Inferior parietal cortex (tissue), 1 donor: ENCODE results near the gene FZD2.

ENCODE experiments used
- DNase-seq: peaks from one replicate; pipeline ENCODE4 v3.0.0-alpha.2; 2016; ENCODE audit errors: extremely low spot score

Gene FZD2

DNA sequence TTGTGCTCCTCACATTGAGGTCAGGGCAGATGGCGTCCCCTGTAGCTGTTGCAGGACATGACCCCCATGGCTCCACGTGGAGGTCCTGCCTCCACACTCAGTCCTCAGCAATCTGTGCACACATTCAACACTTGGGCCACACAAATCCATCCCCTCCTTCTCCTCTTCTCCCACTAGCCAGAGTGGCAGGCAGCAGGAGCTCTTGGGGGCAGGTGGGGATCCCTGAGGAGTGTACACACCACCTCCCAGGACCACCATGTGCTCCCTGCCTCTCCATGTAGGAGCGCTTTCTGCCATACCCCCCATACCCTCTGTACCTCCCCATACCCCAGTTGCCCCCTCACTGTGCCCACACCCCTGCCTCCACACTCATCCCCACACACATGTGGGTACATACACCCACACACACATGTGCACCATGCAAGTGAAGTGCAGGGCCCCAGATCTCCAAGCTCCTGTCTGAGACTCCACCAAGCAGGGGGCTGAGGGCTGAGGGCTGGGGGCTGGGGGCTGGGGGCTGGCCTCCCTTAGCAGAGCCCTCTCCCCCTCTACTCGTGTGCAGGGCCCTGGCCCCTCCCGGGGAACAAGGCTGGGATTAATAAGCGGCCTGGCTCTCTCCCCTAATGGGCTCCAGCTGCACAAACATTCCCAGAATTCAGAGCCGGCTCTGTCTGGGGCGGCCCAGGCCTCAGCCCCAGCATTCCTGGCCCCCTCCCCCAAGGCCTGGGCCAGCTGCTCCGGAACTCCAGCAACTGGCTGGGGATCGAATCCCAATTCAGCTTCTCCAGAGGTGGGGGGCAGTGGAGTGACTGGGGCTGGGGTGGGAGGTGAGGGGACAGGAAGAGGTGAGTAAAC lies 50.8 kb downstream of the FZD2 start:
- DNase-seq = no peak

DNA sequence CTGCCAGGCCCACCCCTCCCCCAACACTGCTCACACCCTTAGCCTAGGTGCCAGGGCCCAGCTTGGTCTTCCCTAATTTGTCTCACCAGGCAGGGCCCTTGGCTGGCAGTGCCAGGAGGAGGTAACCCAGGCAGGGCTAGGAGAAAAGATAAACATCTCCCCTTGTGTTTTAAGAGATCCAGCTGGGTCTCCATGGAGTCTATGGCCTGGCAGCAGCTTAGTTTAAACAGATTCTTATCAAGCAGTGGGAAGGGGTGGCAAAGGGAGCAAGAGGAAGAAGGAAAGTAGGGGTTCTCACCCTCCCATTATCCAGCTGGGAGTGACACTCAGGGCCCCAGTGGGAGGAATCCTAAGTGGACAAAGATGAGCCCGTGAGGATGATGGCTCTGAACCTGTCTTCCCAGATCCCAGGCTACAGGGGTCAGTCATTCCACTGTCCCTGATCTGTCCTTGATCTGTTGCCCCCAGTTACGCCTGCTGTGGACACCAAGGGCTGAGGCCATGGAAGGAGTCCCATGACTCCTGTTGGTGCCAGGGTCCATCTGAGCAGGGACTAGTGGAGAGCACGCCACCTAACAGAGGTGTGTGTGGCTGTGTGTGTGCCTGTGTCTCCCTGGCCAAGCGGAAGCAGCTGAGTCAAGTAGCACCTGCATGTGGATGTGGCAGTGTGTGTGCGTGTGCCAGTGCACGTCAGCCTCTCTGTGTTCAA lies 51.6 kb downstream of the FZD2 start:
- no peak for DNase-seq

DNA sequence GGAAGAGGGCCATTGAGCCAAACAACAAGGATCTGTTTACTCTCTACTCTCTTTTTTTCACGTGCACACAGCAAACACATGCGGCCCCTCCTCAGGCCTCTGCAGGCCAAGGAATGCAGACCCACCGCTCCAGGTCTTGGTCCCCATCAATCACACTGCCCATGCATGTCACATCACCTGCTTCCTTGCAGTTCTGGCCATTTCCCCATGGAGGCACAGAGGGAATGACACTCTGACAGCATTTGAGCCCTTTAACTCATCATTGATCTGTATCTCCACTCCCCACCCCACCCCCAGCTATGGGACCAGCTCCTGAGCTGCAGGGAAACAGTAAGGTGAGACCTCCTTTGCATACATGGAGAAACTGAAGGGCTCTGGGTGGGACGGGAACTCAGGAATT lies 53.0 kb downstream of the FZD2 start:
- DNase-seq = no peak
